ENCODE measurements around the gene SDC1.

DNA sequence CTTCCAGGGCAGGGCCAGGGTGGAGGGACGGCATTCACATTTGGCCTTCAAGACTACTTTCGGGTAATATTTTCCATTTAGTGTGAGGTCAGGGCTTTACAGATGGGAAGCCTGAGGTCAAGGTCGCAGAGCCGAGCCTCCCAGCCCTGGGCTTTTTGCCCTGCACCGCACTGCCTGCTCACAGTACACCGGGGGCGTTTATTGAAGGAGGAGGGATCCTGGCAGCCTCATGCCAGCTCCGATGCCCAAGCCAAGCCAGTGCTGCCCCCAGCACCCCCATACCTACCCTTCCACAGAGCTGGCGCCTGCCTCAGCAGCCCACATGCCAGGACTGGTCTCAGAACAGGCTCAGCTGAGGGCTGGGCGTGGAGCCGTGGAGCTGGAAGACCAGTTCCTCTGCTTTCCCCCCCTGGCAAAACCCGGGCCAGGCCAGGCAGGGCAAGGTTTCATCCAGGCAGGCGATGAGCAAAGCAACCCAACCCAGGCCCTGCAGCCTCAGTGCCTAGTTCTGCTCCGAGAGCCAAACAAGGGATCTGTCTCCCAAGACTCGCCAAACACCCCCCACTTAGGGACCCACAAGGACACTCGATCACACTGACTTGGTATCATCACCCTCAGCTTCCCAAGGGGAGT is 11.9 kb downstream of the SDC1 start:
- TF ChIP-seq, protein P1, sequence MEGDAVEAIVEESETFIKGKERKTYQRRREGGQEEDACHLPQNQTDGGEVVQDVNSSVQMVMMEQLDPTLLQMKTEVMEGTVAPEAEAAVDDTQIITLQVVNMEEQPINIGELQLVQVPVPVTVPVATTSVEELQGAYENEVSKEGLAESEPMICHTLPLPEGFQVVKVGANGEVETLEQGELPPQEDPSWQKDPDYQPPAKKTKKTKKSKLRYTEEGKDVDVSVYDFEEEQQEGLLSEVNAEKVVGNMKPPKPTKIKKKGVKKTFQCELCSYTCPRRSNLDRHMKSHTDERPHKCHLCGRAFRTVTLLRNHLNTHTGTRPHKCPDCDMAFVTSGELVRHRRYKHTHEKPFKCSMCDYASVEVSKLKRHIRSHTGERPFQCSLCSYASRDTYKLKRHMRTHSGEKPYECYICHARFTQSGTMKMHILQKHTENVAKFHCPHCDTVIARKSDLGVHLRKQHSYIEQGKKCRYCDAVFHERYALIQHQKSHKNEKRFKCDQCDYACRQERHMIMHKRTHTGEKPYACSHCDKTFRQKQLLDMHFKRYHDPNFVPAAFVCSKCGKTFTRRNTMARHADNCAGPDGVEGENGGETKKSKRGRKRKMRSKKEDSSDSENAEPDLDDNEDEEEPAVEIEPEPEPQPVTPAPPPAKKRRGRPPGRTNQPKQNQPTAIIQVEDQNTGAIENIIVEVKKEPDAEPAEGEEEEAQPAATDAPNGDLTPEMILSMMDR (IDR thresholded peaks at IDR 0.05), result no peak
- TF ChIP-seq POLR2A (IDR thresholded peaks at IDR 0.05), result peak; percentile 68

Measured in right lobe of liver (tissue), 4 donors.